Activated CD8-positive, alpha-beta T cell treated with anti-CD3 and anti-CD28 coated beads, Interleukin-2, amount 10 ng/mL, durations not matched to agents 7 days and 5 days (primary cell): ENCODE data around the gene MAP4K2. TPM values are rescaled to one million over a fixed set of nuclear protein-coding genes. Genes with fewer than 3 reads are reported as not detected.

Experiments used
- ATAC-seq: fragments of 150-1000 bp; cut with Tn5 transposase; one replicate; pipeline ENCODE4 v1.10.0; 2021; ENCODE audit warnings: moderate library complexity
- CTCF ChIA-PET: fragments of 350-600 bp; sonication (Branson Sonifier 250); formaldehyde crosslinking; loops from one replicate; lab custom pipeline; 2021; ENCODE audit warnings: antibody characterized with exemption; lab: Charles Lee
- POLR2A ChIA-PET: fragments of 350-600 bp; sonication (Branson Sonifier 250); formaldehyde crosslinking; loops from one replicate; lab custom pipeline; 2021; ENCODE audit warnings: antibody characterized with exemption; lab: Charles Lee
- DNase-seq: peaks from one replicate; pipeline ENCODE4 v3.0.0-alpha.2; 2020
- H3K27ac Mint-ChIP-seq: one replicate; pipeline ENCODE4 v1.8.0; 2021; ENCODE audit warnings: mild to moderate bottlenecking, mixed read lengths
- H3K27me3 Mint-ChIP-seq: one replicate; pipeline ENCODE4 v1.8.0; 2021; ENCODE audit warnings: low read depth, mixed read lengths
- H3K36me3 Mint-ChIP-seq: one replicate; pipeline ENCODE4 v1.8.0; 2021; ENCODE audit warnings: low read depth, mixed read lengths
- H3K4me1 Mint-ChIP-seq: one replicate; pipeline ENCODE4 v1.8.0; 2021; ENCODE audit warnings: low read depth, mixed read lengths
- H3K4me3 Mint-ChIP-seq: one replicate; pipeline ENCODE4 v1.8.0; 2021; ENCODE audit warnings: mild to moderate bottlenecking, mixed read lengths
- H3K9me3 Mint-ChIP-seq: one replicate; pipeline ENCODE4 v1.8.0; 2022; ENCODE audit warnings: mixed read lengths; ENCODE audit not compliant: insufficient read depth
- total RNA-seq, 2 experiments: library from RNA; stranded (reverse); gene quantifications; one replicate each; pipeline ENCODE4 v1.2.3, GENCODE V29; 2021

The MAP4K2 gene
- total RNA-seq, 2 experiments from 2014 or later: 84.2 to 90.2 TPM

DNA sequence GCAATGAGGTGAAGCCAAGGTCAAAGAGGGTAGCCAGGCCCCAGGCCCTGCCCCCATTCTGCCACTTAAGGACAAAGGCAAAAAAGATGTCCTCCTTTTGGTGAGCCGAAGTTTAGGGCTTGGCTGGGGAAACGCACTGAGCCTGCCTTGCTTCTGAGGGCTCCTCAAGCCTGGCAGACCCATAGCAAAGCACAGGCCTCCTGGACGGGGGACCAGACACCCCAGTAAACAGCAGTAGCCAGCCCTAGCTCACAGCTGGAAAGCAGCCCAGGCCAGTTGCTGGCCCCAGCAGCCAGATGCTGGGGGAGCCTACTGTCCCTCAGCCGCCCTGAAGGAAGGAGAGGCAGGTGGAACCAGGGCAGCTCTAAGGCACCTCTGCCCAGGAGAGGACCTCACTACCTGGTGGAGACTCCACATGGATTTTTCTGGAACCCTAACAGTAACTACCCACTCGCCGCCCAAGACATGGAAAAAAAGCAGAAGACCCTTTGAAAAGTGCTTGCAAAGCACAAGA lies 39.4 kb downstream of the MAP4K2 start:
- no peak for DNase-seq
- no peaks in the 10 kb centered on the region for H3K9me3 Mint-ChIP-seq
- CTCF ChIA-PET: interaction anchor here (0.8 to 7.4 kb wide), 8 partner anchors 9 to 74 kb away, joined by 3 to 149 read pairs (median 5); partner anchors contain the start of genes MAP4K2, RASGRP2 and SF1
- peaks cover 68% of the 10 kb centered on the region for H3K36me3 Mint-ChIP-seq
- peak; percentile 18 for ATAC-seq
- no peaks in the 10 kb centered on the region for H3K27me3 Mint-ChIP-seq
- peak overlapping the region; percentile 86 for H3K27ac Mint-ChIP-seq
- POLR2A ChIA-PET: interaction anchor here (0.5 to 5.2 kb wide), 9 partner anchors 9 to 682 kb away, joined by 3 to 102 read pairs (median 6); partner anchors contain the start of genes RASGRP2 and SF1
- peak overlapping the region; percentile 69 for H3K4me3 Mint-ChIP-seq
- H3K4me1 Mint-ChIP-seq: peaks cover 88% of the 10 kb centered on the region

DNA sequence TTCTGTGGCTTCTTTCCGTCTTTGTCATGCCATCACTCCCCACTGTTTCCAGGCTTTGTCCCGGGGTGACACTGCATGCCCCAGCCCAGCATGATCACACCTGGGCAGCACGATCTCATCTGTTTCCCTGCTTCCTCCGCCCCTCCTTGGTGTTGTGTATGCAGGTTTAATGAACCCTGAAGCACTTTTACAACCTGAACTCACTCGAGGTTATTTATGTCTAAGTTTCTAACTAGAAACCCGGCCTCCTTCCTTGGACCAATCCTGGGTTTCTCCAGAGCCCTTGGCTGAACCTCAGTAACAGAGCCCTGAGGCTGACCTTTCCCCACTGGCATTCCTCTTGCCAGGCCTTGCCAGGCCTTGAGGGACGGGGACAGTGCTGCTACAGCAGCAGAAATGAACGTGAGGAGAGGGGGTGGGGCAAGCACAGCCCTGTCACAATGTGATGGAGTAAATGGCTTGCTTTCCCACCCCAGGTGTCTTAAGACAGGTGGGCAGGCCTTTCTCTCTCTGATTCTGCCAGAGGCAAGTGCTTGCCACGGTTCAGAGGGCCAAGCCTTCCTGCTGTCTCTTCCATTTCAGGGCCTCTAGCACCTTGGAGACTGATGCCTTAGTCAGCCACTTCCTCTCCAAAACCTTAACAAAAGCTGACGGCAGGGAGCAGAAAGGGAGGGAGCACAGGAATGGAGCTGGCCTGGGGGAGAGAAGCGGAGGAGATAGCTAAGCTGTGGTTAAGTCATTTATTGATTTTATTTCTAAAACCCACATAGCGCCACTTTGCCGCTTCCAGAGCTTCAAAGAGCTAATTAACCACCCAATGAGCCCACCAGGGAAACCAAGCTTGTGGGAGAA lies 40.1 kb downstream of the MAP4K2 start:
- ChIA-PET POLR2A (interaction anchor here (0.9 to 5.2 kb wide), 8 partner anchors 9 to 18 kb away, joined by 3 to 102 read pairs (median 8); partner anchors contain the start of genes RASGRP2 and SF1), CTCF (interaction anchor here (0.9 to 7.4 kb wide), 7 partner anchors 8 to 74 kb away, joined by 3 to 149 read pairs (median 4); partner anchors contain the start of genes MAP4K2 and RASGRP2)
- DNase-seq (peak; percentile 52), ATAC-seq (peak; percentile 21)
- H3K4me1 Mint-ChIP-seq: peaks cover 81% of the 10 kb centered on the region
- no peaks in the 10 kb centered on the region for H3K27me3 Mint-ChIP-seq
- H3K36me3 Mint-ChIP-seq: peaks cover 62% of the 10 kb centered on the region
- peak overlapping the region; percentile 69 for H3K4me3 Mint-ChIP-seq
- H3K27ac Mint-ChIP-seq: peak overlapping the region; percentile 86
- H3K9me3 Mint-ChIP-seq: no peaks in the 10 kb centered on the region

DNA sequence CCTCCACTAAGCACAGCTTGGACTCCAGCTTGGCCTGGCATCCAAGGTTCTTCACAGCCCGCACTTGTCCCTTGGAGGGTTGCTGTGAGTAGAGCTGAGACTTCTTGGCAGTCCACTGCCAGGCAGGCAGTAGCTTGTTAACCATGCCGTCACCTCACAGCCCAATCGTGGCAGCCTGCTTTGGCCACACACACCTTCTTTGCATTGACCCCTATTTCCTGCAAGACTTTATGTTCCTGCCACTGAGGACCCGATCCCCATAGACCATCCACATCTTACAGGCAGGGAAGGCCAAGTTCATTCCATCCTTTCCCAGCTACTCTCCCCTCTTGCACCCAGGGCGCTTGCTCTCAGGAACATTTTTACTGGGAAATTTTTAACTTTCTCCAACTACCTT lies 40.7 kb downstream of the MAP4K2 start:
- Mint-ChIP-seq H3K27me3 (no peaks in the 10 kb centered on the region), H3K4me3 (peak overlapping the region; percentile 69), H3K36me3 (peaks cover 55% of the 10 kb centered on the region), H3K4me1 (peaks cover 75% of the 10 kb centered on the region), H3K9me3 (no peaks in the 10 kb centered on the region), H3K27ac (peak overlapping the region; percentile 86)
- ChIA-PET CTCF (interaction anchor here (1.2 to 7.4 kb wide), 4 partner anchors 12 to 40 kb away, joined by 3 to 149 read pairs (median 25); partner anchors contain the start of genes MAP4K2 and RASGRP2), POLR2A (interaction anchor here (1.0 to 5.2 kb wide), 3 partner anchors 11 to 17 kb away, joined by 4 to 102 read pairs (median 7); partner anchors contain the start of gene RASGRP2)
- no peak for ATAC-seq
- DNase-seq: no peak

DNA sequence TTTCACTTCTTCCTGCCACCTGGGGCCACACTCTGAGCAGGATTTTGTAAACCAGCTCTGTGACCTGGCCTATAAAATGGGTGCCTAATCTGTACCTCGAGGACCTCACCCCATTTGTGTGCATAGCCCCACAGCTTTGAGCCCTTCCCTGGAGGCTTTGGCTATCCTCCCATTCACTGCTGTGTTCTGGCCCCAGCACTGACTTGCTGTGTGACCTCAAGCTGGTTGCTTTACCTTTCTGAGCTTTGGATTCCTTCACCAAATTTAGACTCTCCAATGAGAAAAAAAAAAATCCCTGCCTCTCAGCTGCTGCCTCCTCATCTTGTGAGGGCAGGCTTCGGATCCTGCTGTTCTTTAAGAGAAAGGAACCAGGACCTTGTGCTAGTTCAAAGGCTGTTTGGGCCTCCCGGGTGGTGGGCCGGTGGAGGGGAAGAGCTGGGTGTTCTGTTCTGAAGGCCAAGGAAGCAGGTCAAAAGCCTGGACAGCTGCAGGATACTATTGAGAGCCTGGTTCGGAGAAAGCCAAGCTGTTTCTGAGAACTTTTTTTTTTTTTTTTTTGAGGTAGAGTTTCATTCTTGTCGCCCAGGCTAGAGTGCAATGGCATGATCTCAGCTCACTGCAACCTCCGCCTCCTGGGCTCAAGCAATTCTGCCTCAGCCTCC lies 42.1 kb downstream of the MAP4K2 start:
- Mint-ChIP-seq H3K4me3 (peak overlapping the region; percentile 63), H3K36me3 (peaks cover 45% of the 10 kb centered on the region), H3K27me3 (no peaks in the 10 kb centered on the region), H3K9me3 (no peaks in the 10 kb centered on the region), H3K27ac (peak overlapping the region; percentile 86), H3K4me1 (peaks cover 65% of the 10 kb centered on the region)
- ChIA-PET POLR2A (interaction anchor here (0.9 to 2.2 kb wide), 5 partner anchors 9 to 18 kb away, joined by 4 to 23 read pairs (median 12); partner anchors contain the start of genes RASGRP2 and SF1), CTCF (interaction anchor here (0.8 to 7.4 kb wide), 3 partner anchors 10 to 18 kb away, joined by 3 to 149 read pairs (median 4); partner anchors contain the start of genes RASGRP2 and SF1)
- ATAC-seq (no peak), DNase-seq (no peak)

DNA sequence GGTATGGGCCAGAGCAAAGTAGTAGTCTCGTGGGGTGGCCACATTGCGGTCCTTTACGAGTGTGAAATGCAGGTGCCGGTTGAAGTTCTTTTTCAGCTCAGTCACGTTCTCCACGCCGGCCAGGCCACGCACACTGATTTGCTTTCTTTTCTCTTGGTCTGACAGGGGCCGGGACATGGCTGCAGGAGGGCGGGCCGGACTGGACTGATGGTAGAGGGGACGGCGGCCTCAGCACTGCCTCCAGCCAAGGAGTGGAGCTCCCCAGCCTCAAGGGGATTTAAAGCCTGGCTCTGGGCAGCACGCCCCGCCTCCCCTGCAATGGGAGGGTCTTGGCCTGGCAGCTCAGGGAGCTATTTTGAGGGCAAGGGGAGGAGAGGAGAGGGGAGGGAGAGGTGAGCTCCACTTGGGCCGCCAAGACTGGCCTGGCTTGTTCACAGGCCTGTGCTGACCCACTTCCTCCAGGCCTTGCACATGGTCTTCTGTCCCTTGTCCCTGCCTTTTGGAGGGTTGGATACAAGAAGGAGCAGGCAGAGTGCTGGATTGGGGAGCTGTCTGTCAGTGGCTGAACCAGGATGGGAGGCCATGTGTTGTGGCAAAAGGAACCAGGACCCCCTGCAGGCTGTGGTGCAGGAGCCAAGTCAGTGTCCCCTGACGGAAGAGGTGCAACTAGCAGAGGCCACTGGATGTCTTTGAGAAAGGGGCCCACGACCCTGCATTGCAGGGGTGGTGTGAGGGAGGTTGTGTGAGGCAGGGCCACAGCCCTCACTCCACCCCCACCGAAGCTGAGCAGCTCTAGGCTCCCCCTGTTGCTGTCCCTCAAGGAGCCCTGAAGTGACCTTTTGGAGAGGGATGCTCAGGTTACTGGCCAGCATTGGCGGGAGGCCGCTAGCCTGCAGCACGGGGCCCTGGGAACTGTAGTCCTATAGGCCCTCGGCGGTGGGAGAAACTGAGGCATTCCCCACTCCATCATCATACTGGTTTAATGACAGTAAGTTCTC lies 43.0 kb downstream of the MAP4K2 start, which contains the start of gene PYGM:
Gene PYGM, minus strand, starts transcription at position 253 of the 998 bp plus-strand sequence. Its CDS starts 76 bp downstream, at position 177.
- Mint-ChIP-seq H3K27me3 (no peaks in the 10 kb centered on the region), H3K4me1 (peaks cover 57% of the 10 kb centered on the region), H3K9me3 (no peaks in the 10 kb centered on the region), H3K4me3 (peak within 1 kb of the TSS; percentile 63), H3K27ac (peak within 1 kb of the TSS; percentile 86), H3K36me3 (peaks cover 38% of the 10 kb centered on the region)
- ChIA-PET POLR2A (interaction anchor here (0.9 to 2.2 kb wide), 5 partner anchors 8 to 19 kb away, joined by 4 to 23 read pairs (median 12); partner anchors contain the start of genes RASGRP2 and SF1), CTCF (interaction anchor here (0.8 to 7.4 kb wide), 2 partner anchors 13 to 19 kb away, joined by 3 to 149 read pairs; partner anchors contain the start of genes RASGRP2 and SF1)
- DNase-seq: no peak
- no peak for ATAC-seq

DNA sequence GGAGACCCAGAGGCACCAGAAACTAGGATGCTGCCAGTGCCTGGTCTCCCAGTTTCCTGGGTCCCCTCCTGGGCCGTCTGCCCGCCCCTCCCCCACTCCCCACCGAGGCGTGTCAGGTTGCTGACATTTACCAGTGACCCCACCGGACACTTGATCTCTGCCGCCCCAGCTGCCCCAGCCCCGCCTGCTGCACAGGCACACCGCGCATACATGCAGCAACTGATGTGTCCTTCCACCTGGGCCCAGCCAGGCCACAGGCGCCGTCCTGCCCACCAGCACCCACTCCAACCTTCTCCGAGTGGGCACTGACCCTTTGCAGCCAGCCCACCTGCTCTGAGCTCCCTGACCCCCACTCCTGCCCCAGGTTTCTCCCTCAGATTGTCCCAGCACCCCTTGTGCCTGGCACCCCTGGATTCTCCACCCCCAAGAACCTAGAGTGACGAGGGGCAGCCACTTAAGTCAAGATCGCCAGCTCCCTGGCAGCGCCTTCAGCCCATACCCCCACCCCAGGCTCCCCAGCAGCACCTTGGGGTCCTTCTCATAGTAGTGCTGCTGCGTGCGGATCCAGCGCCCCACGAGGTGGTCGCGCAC lies 43.8 kb downstream of the MAP4K2 start:
- ChIA-PET POLR2A (interaction anchor here (2.1 to 2.2 kb wide), 2 partner anchors 15 to 19 kb away, joined by 14 to 23 read pairs; partner anchors contain the start of genes RASGRP2 and SF1), CTCF (interaction anchor here (2.3 to 7.4 kb wide), 2 partner anchors 9 to 12 kb away, joined by 6 to 149 read pairs; partner anchors contain the start of gene RASGRP2)
- no peak overlapping the region for H3K4me3 Mint-ChIP-seq
- no peaks in the 10 kb centered on the region for H3K27me3 Mint-ChIP-seq
- peaks cover 50% of the 10 kb centered on the region for H3K4me1 Mint-ChIP-seq
- DNase-seq (no peak), ATAC-seq (no peak)
- H3K27ac Mint-ChIP-seq: peak overlapping the region; percentile 64
- H3K9me3 Mint-ChIP-seq: no peaks in the 10 kb centered on the region
- peaks cover 30% of the 10 kb centered on the region for H3K36me3 Mint-ChIP-seq

DNA sequence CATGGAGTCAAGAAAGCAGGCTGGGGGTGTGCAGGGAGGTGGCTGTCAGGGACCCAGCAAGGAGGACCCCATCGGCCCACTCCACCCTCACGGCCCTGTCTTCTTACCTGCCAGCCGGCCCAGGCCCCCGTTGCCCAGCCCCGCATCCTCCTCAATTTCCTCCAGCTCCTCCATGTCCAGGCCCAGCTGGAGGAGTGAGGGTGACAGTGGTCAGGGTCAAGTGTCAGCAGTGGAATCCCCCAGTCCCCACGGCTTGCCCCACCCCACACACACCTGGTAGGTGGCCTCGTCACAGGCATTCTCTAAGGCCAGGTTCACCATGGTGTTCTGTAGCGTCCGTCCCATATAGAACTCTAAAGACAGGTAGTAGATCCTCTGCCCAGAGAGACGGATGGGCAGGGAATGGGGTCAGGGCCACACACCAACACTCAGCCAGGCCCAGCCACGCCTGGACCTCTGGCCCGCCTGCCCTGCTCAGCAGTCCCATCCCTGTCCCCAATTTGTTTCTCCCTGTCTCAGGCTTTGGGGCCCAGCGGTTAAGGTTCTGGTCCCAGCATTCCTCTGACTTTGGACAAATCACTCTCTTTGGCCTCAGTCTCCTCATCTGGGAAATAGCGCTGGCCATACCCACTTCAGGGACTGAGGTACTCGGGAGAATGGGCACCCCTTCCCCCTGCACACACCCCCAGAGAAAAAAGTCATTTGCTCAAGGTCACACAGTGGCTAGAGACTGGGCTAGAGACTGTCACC lies 44.5 kb downstream of the MAP4K2 start:
- no peaks in the 10 kb centered on the region for H3K9me3 Mint-ChIP-seq
- no peak overlapping the region for H3K27ac Mint-ChIP-seq
- no peaks in the 10 kb centered on the region for H3K27me3 Mint-ChIP-seq
- POLR2A ChIA-PET: interaction anchor here (1.4 to 2.1 kb wide), 2 partner anchors 11 to 20 kb away, joined by 4 to 14 read pairs; partner anchors contain the start of gene SF1
- ATAC-seq (no peak), DNase-seq (no peak)
- H3K36me3 Mint-ChIP-seq: peaks cover 24% of the 10 kb centered on the region
- H3K4me3 Mint-ChIP-seq: no peak overlapping the region
- CTCF ChIA-PET: interaction anchor here (2.3 to 7.4 kb wide), 2 partner anchors 9 to 12 kb away, joined by 6 to 149 read pairs; partner anchors contain the start of gene RASGRP2
- peaks cover 42% of the 10 kb centered on the region for H3K4me1 Mint-ChIP-seq

DNA sequence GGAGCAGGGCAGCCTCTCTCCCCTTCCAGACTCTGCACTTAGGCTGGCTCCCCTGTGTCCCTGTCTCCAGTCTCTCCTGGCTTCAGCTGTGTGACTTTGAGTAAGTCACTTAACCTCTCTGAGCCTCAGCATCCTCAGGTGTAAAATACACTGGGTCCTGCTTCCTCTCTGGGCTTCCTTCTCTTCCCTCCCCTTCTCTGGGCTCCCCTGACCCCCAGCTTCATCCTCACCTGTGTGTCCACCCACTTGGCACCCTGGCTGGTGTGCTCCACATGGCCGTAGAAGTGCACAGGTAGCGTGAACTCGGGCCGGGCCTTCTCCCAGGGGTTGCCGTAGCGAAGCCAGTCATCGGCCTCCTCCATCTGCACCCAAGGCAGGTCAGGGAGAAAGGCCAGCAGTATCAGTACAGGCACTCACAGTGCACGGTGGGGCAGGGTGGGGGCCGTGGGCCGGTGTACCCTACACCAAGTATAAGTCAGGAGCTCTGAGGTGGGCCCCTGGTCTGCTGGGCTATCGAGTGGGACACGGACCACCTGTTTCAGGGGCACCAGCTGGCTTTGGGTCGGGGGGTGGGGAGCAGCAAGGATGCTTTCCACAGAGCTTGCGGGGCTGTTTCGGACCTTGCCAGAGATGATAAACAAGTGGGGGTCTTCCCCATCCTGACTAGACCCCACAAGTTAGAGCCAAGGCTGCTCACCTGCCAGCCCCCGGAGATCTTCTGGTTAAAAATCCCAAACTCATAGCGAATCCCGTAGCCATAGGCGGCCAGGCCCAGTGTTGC lies 45.3 kb downstream of the MAP4K2 start:
- peaks cover 35% of the 10 kb centered on the region for H3K4me1 Mint-ChIP-seq
- DNase-seq: no peak
- peaks cover 18% of the 10 kb centered on the region for H3K36me3 Mint-ChIP-seq
- ChIA-PET POLR2A (interaction anchor here (0.7 to 1.6 kb wide), 3 partner anchors 10 to 13 kb away, joined by 3 to 4 read pairs (median 4); no protein-coding TSS in a partner anchor), CTCF (interaction anchor here (1.3 to 2.3 kb wide), 2 partner anchors 10 kb away, joined by 6 read pairs; no protein-coding TSS in a partner anchor)
- no peaks in the 10 kb centered on the region for H3K9me3 Mint-ChIP-seq
- no peaks in the 10 kb centered on the region for H3K27me3 Mint-ChIP-seq
- H3K27ac Mint-ChIP-seq: peak overlapping the region; percentile 26
- no peak for ATAC-seq
- H3K4me3 Mint-ChIP-seq: no peak overlapping the region
